ENCODE data around the gene ELP4.
"Not testable (repeated sequence)": the region's sequence is repeated elsewhere in the genome, so short reads cannot be mapped to it uniquely, and the experiment has no call there.

ELP4 gene

DNA sequence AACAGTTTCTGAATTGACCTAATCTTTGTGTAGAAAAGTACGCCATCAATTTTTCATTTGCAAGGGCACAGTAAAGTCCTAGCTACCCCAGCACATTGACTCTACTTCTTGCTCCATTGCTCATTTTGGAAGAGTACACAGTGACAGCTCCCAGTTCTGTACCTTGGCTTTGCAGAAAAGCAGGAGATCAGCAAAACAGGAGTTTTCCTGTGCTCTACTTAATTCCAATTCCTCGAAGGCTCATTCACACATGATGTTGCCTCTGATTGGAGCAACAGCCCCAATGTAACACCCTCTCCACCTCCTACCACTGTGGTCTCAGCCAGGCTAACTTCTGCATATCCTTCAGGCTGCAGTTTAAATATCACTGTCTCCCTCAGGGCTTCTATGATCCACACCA lies 182.9 kb downstream of the ELP4 start:
- no peak overlapping the region for H3K4me3 ChIP-seq
- no peak for DNase-seq (ENCODE audit: low spot score)
- TF ChIP-seq, protein P1, sequence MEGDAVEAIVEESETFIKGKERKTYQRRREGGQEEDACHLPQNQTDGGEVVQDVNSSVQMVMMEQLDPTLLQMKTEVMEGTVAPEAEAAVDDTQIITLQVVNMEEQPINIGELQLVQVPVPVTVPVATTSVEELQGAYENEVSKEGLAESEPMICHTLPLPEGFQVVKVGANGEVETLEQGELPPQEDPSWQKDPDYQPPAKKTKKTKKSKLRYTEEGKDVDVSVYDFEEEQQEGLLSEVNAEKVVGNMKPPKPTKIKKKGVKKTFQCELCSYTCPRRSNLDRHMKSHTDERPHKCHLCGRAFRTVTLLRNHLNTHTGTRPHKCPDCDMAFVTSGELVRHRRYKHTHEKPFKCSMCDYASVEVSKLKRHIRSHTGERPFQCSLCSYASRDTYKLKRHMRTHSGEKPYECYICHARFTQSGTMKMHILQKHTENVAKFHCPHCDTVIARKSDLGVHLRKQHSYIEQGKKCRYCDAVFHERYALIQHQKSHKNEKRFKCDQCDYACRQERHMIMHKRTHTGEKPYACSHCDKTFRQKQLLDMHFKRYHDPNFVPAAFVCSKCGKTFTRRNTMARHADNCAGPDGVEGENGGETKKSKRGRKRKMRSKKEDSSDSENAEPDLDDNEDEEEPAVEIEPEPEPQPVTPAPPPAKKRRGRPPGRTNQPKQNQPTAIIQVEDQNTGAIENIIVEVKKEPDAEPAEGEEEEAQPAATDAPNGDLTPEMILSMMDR (IDR thresholded peaks at IDR 0.05), result no peak
- no peak overlapping the region for H3K27ac ChIP-seq

DNA sequence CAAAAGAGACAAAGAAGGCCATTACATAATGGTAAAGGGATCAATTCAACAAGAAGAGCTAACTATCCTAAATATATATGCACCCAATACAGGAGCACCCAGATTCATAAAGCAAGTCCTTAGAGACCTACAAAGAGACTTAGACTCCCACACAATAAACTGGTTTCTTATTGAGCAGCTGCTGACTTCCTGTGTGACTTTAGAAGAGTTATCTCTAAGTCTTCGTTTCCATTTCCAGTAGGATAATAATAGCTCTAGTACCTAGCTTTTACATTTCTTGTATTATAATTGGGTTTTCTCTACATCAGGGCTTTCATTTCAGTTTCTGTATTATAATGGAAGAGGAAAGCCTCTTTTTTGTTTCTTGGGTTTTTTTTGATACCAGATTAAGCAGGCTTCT lies 187.5 kb downstream of the ELP4 start:
- DNase-seq (ENCODE audit: low spot score); H3K27ac ChIP-seq; H3K4me3 ChIP-seq: not testable (repeated sequence)

DNA sequence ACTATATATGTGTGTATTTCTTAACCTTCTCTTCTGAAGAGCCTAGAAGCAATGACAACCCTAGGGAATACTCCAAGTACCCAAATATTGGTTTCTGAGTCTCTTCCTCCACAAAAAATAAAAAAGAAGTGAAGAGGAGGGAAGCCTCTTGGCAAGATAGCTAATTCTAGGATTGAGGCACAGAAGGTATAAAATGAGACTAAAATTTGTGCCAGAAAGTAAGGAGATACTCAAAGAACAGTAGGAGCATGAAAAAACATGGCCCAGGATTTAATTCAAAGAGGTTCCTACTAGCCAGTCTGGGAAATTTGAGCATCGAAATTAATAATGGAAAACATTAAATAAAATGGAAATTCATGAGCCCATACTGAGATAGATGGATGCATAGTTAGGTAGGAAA lies 189.5 kb downstream of the ELP4 start:
- TF ChIP-seq, protein P1 (IDR thresholded peaks at IDR 0.05), result no peak
- Histone ChIP-seq H3K27ac (no peak overlapping the region), H3K4me3 (no peak overlapping the region)
- no peak for DNase-seq (ENCODE audit: low spot score)

DNA sequence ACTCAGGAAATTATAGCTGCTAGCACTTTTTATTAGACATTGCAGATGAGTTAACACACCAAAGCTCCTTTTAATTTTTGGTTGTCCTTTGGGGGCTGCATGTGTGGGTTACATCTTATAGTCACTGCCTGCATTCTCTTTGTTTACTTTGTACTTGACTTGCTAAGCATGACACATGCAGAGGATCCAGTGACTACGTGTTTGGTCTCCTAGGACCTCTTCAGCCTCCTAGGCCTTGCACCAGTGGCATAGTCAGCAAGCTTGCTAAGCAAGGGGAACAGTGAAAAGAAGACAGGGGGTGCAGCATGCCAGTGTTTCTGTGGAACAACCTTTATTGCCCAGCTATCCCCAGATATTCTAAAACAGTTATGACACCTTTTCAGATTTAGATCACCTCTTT lies 193.4 kb downstream of the ELP4 start:
- H3K27ac ChIP-seq, result no peak overlapping the region
- H3K4me3 ChIP-seq, result no peak overlapping the region
- TF ChIP-seq, protein P1 (IDR thresholded peaks at IDR 0.05), result no peak
- no peak for DNase-seq (ENCODE audit: low spot score)

DNA sequence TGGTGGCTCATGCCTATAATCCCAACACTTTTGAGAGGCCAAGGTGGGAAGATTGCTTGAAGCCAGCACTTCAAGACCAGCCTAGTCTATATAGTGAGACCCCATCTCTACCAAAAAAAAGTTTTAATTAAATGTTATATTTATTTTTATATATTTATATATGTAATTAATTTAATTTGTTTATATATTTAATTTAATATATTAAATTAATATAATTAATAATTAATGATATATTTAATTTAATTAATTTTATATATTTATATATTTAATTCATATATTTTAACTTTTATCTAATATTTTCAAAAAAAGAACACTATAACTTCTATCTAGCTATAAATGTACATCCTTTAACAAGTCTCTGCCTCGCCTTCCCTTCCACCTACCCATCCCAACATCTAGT lies 196.8 kb downstream of the ELP4 start:
- TF ChIP-seq, protein P1 (IDR thresholded peaks at IDR 0.05), result no peak
- DNase-seq (ENCODE audit: low spot score), result no peak
- no peak overlapping the region for H3K4me3 ChIP-seq
- no peak overlapping the region for H3K27ac ChIP-seq

DNA sequence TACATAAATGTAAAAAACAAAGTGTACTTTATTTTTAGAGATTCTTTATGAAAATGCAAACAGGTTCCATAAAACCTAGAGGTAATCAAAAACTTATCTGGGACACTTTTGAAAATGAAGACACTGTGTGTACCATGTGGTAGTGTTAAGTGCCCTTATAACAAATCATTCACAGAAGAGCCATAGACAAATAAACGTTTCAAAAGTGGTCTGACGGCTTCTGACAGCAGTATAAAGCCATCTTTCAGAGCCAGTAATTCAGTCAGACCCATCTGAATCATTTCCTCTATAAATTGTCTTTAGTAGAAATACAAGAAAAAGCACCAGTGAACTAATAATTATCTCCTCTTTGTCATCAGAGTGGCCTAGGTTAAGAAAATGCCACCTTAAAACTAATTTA lies 201.6 kb downstream of the ELP4 start:
- no peak overlapping the region for H3K4me3 ChIP-seq
- DNase-seq (ENCODE audit: low spot score), result no peak
- no peak overlapping the region for H3K27ac ChIP-seq
- TF ChIP-seq, protein P1 (IDR thresholded peaks at IDR 0.05), result no peak

DNA sequence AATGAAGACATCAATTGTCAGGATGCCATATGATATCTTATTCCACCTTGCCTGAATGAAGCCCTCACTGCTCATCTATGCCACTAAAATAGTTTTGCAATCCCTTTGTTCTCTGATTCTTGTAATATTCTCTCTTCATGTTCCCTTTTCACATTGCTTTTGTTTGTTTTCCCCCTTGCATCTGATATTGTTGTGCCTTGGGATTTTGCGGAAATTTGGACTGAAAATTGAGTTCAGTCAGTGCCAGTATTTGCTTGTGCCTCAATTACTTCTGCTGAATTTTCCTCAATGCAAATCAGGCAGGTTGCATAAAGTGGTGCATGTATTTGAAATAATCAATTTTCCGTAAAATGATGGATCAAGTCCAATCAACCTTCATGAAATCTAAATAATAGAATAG lies 203.3 kb downstream of the ELP4 start:
- TF ChIP-seq, protein P1 (IDR thresholded peaks at IDR 0.05), result no peak
- DNase-seq (ENCODE audit: low spot score), result no peak

DNA sequence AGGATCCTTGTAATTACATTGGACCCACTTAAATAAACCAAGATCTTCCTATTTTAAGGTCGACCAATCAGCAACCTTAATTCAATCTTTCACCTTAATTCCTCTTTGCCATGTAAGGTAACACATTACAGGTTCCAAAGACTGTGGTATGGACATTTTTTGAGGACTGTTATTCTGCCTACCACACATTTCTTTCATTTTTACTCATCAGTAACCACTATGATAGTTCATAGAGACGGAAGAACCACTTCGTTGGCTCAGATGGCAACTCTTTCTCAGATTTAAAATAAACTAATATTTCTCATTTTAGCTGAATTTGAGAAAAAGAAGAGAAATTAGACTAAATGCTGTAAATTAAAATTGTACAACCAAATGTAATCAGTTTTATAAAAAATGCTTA lies 205.3 kb downstream of the ELP4 start:
- TF ChIP-seq, protein P1 (IDR thresholded peaks at IDR 0.05), result no peak

More for the DNA sequence above, 203.3 kb downstream of the ELP4 start:
- Histone ChIP-seq H3K27ac (no peak overlapping the region), H3K4me3 (no peak overlapping the region)

More for the DNA sequence above, 205.3 kb downstream of the ELP4 start:
- H3K27ac ChIP-seq, result no peak overlapping the region
- DNase-seq (ENCODE audit: low spot score), result no peak
- H3K4me3 ChIP-seq, result no peak overlapping the region

All from coronary artery (tissue), 2 donors.